A673 (cell line): ENCODE measurements around the gene MSS51. TPM values are rescaled to one million over a fixed set of nuclear protein-coding genes. Genes with fewer than 3 reads are reported as not detected.

ENCODE experiments used
- BruUV-seq: library from RNA; stranded (reverse); fragments of 400-500 nt; replicated peaks from 2 replicates; lab custom pipeline; 2021; lab: Mats Ljungman, UMichigan
- CTCF ChIA-PET: fragments of 300-600 bp; sonication (Branson Sonifier 250); formaldehyde crosslinking; loops from one replicate; lab custom pipeline; 2022; ENCODE audit warnings: antibody characterized with exemption; lab: Charles Lee
- POLR2A ChIA-PET: fragments of 300-600 bp; sonication (Branson Sonifier 250); formaldehyde crosslinking; loops from one replicate; lab custom pipeline; 2022; ENCODE audit warnings: antibody characterized with exemption; ENCODE audit not compliant: low non-redundant PET; lab: Charles Lee
- DNase-seq: peaks from one replicate; pipeline ENCODE4 v3.0.0-alpha.2; 2015; ENCODE audit warnings: low spot score
- H3K27ac ChIP-seq: fragments of 200-600 bp; sonication (generic); 2 replicates; pipeline ENCODE4 v1.5.1; 2016; ENCODE audit warnings: mixed run types, low read depth, mild to moderate bottlenecking, mixed read lengths, antibody characterized with exemption, low read length; ENCODE audit not compliant: poor library complexity, severe bottlenecking
- H3K27me3 ChIP-seq: fragments of 200-600 bp; sonication (generic); replicated peaks from 2 replicates; pipeline ENCODE4 v1.6.1; 2017; ENCODE audit warnings: mixed run types, low read depth, mild to moderate bottlenecking, mixed read lengths, antibody characterized with exemption, low read length; ENCODE audit not compliant: insufficient read depth, poor library complexity
- H3K36me3 ChIP-seq: fragments of 200-600 bp; sonication (generic); 2 replicates; pipeline ENCODE4 v1.6.1; 2016; ENCODE audit warnings: mixed run types, mild to moderate bottlenecking, mixed read lengths, antibody characterized with exemption, low read length; ENCODE audit not compliant: insufficient read depth, poor library complexity, severe bottlenecking
- H3K4me1 ChIP-seq: fragments of 200-600 bp; sonication (generic); 2 replicates; pipeline ENCODE4 v1.6.1; 2017; ENCODE audit warnings: mixed run types, mild to moderate bottlenecking, mixed read lengths, antibody characterized with exemption, low read length; ENCODE audit not compliant: insufficient read depth, poor library complexity, severe bottlenecking
- H3K4me3 ChIP-seq: fragments of 200-600 bp; sonication (generic); 2 replicates; pipeline ENCODE4 v1.5.1; 2016; ENCODE audit warnings: low read depth, mixed run types, mild to moderate bottlenecking, mixed read lengths, low read length; ENCODE audit not compliant: poor library complexity, severe bottlenecking
- H3K9me3 ChIP-seq: fragments of 200-600 bp; sonication (generic); 2 replicates; pipeline ENCODE4 v1.6.1; 2016; ENCODE audit warnings: mixed run types, low read depth, mild to moderate bottlenecking, mixed read lengths, antibody characterized with exemption, low read length; ENCODE audit not compliant: poor library complexity, severe bottlenecking
- EZH2 ChIP-seq: fragments of 200-600 bp; sonication (generic); IDR thresholded peaks from 2 replicates; pipeline ENCODE4 v1.6.1; 2017; ENCODE audit warnings: borderline replicate concordance, low read depth, mild to moderate bottlenecking, mixed read lengths, antibody characterized with exemption, low read length; ENCODE audit not compliant: poor library complexity, severe bottlenecking
- intact Hi-C: fragments of 100-400 bp; cut with micrococcal nuclease; formaldehyde crosslinking; loops from one replicate; pipeline ENCODE4 v1.10.0; 2022; ENCODE audit not compliant: unreplicated experiment
- total RNA-seq: library from RNA; stranded (reverse); gene quantifications from 2 replicates; pipeline ENCODE4 v1.2.3, GENCODE V29; 2021
- TF ChIP-seq, protein P1 (sequence below): fragments of 300-800, 200-600 bp; sonication (generic); conservative IDR thresholded peaks from 2 replicates; pipeline ENCODE4 v1.5.1; 2017; ENCODE audit warnings: low read depth, mild to moderate bottlenecking, antibody characterized with exemption, low read length, moderate library complexity, mixed read lengths

The MSS51 gene
- total RNA-seq, 1 experiment from 2014 or later, result 4.0 TPM

DNA sequence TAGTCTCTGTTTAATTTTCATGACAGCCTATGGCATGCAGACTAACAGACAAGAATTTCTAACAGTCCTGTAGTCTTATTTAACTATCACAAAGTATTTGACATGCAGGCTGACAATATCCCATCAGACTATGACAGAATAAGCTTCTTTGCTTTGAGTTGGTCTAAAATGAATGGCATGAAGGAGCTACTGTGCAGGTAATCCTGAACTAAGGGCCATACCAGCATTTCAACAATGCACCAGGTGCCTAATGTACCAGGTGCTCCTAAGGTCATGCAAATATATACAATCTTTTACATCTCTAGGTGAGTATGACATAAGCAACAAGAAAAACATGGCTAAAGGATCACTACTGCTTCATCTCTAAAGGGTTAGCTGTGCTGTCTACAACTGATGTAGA lies 13.6 kb upstream of the MSS51 start:
- Histone ChIP-seq H3K4me1 (no peaks in the 10 kb centered on the region), H3K27me3 (no peaks in the 10 kb centered on the region), H3K9me3 (no peaks in the 10 kb centered on the region), H3K27ac (no peak overlapping the region), H3K4me3 (no peak overlapping the region), H3K36me3 (peaks cover 6% of the 10 kb centered on the region)
- ChIA-PET CTCF (no interaction called here), POLR2A (interaction anchor here (0.7 kb wide), 1 partner anchor 44 kb away, joined by 4 read pairs; no protein-coding TSS in a partner anchor)
- BruUV-seq, result no TSS peak
- intact Hi-C loops, result no loop called here
- no peak for TF ChIP-seq EZH2
- TF ChIP-seq, protein P1, sequence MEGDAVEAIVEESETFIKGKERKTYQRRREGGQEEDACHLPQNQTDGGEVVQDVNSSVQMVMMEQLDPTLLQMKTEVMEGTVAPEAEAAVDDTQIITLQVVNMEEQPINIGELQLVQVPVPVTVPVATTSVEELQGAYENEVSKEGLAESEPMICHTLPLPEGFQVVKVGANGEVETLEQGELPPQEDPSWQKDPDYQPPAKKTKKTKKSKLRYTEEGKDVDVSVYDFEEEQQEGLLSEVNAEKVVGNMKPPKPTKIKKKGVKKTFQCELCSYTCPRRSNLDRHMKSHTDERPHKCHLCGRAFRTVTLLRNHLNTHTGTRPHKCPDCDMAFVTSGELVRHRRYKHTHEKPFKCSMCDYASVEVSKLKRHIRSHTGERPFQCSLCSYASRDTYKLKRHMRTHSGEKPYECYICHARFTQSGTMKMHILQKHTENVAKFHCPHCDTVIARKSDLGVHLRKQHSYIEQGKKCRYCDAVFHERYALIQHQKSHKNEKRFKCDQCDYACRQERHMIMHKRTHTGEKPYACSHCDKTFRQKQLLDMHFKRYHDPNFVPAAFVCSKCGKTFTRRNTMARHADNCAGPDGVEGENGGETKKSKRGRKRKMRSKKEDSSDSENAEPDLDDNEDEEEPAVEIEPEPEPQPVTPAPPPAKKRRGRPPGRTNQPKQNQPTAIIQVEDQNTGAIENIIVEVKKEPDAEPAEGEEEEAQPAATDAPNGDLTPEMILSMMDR, result no peak
- DNase-seq, result no peak

DNA sequence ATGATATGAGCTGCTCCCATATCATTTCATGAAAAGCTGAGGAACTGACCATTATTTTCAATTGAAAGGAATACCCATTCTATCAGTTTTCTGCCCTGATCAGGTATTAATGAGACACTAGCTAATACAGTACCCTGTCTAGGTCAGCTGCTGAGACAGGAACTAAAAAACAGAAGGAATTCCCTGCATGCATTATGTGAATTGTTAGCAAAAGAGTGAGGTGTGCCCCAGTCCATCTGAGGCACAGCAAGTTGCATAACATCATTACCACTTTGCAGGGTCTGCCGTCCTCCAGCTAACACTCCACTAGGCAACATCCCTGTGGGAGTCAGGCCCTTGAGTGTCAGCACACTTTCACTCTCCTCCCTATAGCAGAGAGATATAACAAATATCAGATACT lies 11.1 kb upstream of the MSS51 start:
- Histone ChIP-seq H3K27me3 (no peaks in the 10 kb centered on the region), H3K4me1 (no peaks in the 10 kb centered on the region), H3K4me3 (no peak overlapping the region), H3K9me3 (no peaks in the 10 kb centered on the region), H3K27ac (no peak overlapping the region), H3K36me3 (peaks cover 6% of the 10 kb centered on the region)
- intact Hi-C loops, result no loop called here
- TF ChIP-seq, protein P1, result no peak
- no peak for TF ChIP-seq EZH2
- no TSS peak for BruUV-seq
- ChIA-PET CTCF (no interaction called here), POLR2A (no interaction called here)
- DNase-seq, result no peak

DNA sequence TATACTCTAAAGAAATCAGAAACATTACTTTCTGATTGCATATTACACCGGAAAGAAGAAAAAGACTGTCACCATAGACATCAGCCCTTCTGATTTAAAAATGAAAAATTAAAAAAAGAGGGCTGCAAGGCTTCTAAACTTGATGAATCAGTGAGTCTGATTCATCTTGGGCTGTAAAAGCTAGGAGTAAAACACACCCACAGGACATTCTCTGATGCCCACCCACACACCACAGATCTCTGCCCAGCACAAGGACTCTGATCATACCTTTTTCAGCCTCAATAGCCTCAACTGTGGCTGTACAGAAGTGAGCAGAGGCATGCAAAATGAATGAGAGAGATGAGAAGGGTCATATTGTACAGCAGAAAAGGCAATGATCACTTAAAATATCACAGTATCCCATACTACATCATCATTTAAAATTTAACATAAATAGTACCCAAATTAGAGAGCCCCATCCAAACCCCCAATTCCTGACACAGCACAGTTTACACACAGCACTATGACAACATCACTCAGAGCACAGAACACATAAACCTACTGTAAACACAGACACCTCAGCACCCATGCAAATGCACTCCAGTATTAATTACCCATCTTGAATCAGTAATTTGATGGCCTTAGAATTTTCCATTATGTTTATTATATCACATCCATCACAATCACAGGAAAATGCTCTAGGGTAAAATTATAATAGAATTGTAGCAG lies 6.4 kb upstream of the MSS51 start:
- no peaks in the 10 kb centered on the region for H3K27me3 ChIP-seq
- H3K36me3 ChIP-seq, result peaks cover 25% of the 10 kb centered on the region
- H3K27ac ChIP-seq, result no peak overlapping the region
- ChIA-PET CTCF (no interaction called here), POLR2A (no interaction called here)
- H3K4me1 ChIP-seq, result no peaks in the 10 kb centered on the region
- intact Hi-C loops, result no loop called here
- TF ChIP-seq, protein P1, result no peak
- no peak for TF ChIP-seq EZH2
- no peak overlapping the region for H3K4me3 ChIP-seq
- no peak for DNase-seq
- BruUV-seq, result no TSS peak
- no peaks in the 10 kb centered on the region for H3K9me3 ChIP-seq
